HG02973 (cell line): ENCODE results near the gene FAM168B.

ENCODE experiments used
- ATAC-seq: cut with Tn5 transposase; IDR thresholded peaks from one replicate; pipeline ENCODE4 v1.9.1; 2021; ENCODE audit warnings: moderate library complexity; ENCODE audit not compliant: unreplicated experiment

Gene FAM168B

GRCh38 chr2:131056932-131057287, 36.4 kb downstream of the FAM168B start:
- ATAC-seq = no peak

GRCh38 chr2:131056204-131056931, 36.9 kb downstream of the FAM168B start:
- ATAC-seq = no peak

- ATAC-seq = no peak
These were observed 37.8 kb downstream of the FAM168B start for GRCh38 chr2:131055169-131056065.

- ATAC-seq = no peak
These were observed 38.8 kb downstream of the FAM168B start for GRCh38 chr2:131054488-131054887.

GRCh38 chr2:131052741-131053263, 40.5 kb downstream of the FAM168B start:
- no peak for ATAC-seq

- ATAC-seq = no peak
These were observed 42.4 kb downstream of the FAM168B start for GRCh38 chr2:131050896-131051295.

- no peak for ATAC-seq
These were observed 44.0 kb downstream of the FAM168B start for GRCh38 chr2:131049150-131049718.

- ATAC-seq = no peak
These were observed 44.6 kb downstream of the FAM168B start for GRCh38 chr2:131048641-131049040.

- no peak for ATAC-seq
These were observed 45.2 kb downstream of the FAM168B start for GRCh38 chr2:131047920-131048560.

- ATAC-seq = no peak
These were observed 46.2 kb downstream of the FAM168B start for GRCh38 chr2:131046918-131047652.

- ATAC-seq = no peak
These were observed 47.0 kb downstream of the FAM168B start for GRCh38 chr2:131046028-131046917.

- ATAC-seq = no peak
These were observed 47.8 kb downstream of the FAM168B start for GRCh38 chr2:131045286-131046027.

- ATAC-seq = no peak
These were observed 48.5 kb downstream of the FAM168B start for GRCh38 chr2:131044757-131045150.

GRCh38 chr2:131044075-131044756, 49.0 kb downstream of the FAM168B start:
- no peak for ATAC-seq

GRCh38 chr2:131043199-131044074, 49.8 kb downstream of the FAM168B start:
- ATAC-seq = no peak

- ATAC-seq = no peak
These were observed 51.0 kb downstream of the FAM168B start for GRCh38 chr2:131042148-131042775.
